ENCODE data around the gene SLIT3.

GRCh38 chr5:169133531-169133930, 167.4 kb downstream of the SLIT3 start:
- no peak for TF ChIP-seq CTCF (IDR thresholded peaks at IDR 0.05; ENCODE audit: poor library complexity)
- TF ChIP-seq EZH2phosphoT487 (IDR thresholded peaks at IDR 0.05; ENCODE audit: low read depth, severe bottlenecking, unreplicated experiment), result no peak
- TF ChIP-seq EZH2 (IDR thresholded peaks at IDR 0.05; ENCODE audit: borderline replicate concordance), result no peak
